SK-N-SH (cell line): ENCODE data around the gene CSNK1G2.

ENCODE experiments used
- RAD21 ChIP-seq: IDR thresholded peaks from 2 replicates; pipeline ENCODE4 v1.6.1; 2012; ENCODE audit warnings: mild to moderate bottlenecking, low read length
- TF ChIP-seq, protein P1 (sequence below): IDR thresholded peaks from 2 replicates; pipeline ENCODE4 v1.4.0; 2012; ENCODE audit warnings: low read depth
- TF ChIP-seq, protein P2 (sequence below): fragments of 200-600 bp; sonication (generic); IDR thresholded peaks from 2 replicates; pipeline ENCODE4 v1.6.1; 2017; ENCODE audit warnings: antibody characterized with exemption, mild to moderate bottlenecking, moderate library complexity
- TF ChIP-seq, protein P3 (sequence below): fragments of 150-350 bp; IDR thresholded peaks from 2 replicates; pipeline ENCODE4 v1.6.1; 2017; ENCODE audit warnings: antibody characterized with exemption, low read length, low read depth, borderline replicate concordance

DNA sequence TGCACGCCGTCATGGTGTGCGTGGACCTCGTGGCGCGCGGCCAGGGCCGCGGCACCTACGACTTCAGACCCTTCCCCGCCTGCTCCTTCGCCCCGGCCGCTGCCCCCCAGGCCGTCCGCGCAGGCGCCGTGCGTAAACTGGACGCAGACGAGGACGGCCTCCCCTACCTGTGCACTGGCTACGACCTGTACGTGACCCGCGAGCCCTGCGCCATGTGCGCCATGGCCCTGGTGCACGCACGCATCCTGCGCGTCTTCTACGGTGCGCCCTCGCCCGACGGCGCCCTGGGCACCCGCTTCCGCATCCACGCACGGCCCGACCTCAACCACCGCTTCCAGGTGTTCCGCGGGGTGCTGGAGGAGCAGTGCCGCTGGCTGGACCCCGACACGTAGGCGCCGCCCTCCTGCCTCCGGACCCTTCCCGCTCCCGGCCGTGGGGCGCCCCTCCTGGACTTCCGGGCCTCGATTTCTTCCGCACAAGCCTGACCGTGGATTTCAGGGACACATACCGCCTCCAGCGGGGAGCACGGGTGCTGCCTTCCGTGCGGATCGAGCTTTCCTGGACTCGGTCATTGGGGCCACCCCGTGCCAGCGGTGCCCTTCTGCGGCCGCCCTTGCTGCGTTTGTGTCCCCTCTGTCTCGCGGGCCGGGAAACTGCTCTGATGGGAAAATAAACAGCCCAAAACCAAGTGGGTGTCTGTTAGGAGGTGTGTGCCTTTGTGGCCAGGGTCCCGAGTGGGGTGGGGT, 28.0 kb upstream of the CSNK1G2 start:
- TF ChIP-seq RAD21: no peak
- TF ChIP-seq, protein P1, sequence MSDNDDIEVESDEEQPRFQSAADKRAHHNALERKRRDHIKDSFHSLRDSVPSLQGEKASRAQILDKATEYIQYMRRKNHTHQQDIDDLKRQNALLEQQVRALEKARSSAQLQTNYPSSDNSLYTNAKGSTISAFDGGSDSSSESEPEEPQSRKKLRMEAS: no peak
- TF ChIP-seq, protein P2, sequence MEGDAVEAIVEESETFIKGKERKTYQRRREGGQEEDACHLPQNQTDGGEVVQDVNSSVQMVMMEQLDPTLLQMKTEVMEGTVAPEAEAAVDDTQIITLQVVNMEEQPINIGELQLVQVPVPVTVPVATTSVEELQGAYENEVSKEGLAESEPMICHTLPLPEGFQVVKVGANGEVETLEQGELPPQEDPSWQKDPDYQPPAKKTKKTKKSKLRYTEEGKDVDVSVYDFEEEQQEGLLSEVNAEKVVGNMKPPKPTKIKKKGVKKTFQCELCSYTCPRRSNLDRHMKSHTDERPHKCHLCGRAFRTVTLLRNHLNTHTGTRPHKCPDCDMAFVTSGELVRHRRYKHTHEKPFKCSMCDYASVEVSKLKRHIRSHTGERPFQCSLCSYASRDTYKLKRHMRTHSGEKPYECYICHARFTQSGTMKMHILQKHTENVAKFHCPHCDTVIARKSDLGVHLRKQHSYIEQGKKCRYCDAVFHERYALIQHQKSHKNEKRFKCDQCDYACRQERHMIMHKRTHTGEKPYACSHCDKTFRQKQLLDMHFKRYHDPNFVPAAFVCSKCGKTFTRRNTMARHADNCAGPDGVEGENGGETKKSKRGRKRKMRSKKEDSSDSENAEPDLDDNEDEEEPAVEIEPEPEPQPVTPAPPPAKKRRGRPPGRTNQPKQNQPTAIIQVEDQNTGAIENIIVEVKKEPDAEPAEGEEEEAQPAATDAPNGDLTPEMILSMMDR: no peak
- TF ChIP-seq, protein P3, sequence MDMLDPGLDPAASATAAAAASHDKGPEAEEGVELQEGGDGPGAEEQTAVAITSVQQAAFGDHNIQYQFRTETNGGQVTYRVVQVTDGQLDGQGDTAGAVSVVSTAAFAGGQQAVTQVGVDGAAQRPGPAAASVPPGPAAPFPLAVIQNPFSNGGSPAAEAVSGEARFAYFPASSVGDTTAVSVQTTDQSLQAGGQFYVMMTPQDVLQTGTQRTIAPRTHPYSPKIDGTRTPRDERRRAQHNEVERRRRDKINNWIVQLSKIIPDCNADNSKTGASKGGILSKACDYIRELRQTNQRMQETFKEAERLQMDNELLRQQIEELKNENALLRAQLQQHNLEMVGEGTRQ: no peak
